AG10803 (cell line): ENCODE measurements around the gene DUSP1.

Experiments used
- DNase-seq: peaks from one replicate; pipeline ENCODE4 v3.0.0; 2010; ENCODE audit warnings: low read depth
- H3K4me3 ChIP-seq: 2 replicates; pipeline ENCODE4 v1.5.1; 2011; ENCODE audit warnings: mild to moderate bottlenecking, low read length, control low read depth
- CTCF ChIP-seq: conservative IDR thresholded peaks from 2 replicates; pipeline ENCODE4 v1.5.1; 2011; ENCODE audit warnings: mild to moderate bottlenecking, low read length, control low read depth, inconsistent platforms

Gene DUSP1

GRCh38 chr5:172763120-172763464, 7.9 kb downstream of the DUSP1 start:
- TF ChIP-seq CTCF: no peak
- H3K4me3 ChIP-seq: no peak overlapping the region
- no peak for DNase-seq

GRCh38 chr5:172762214-172763119, 8.5 kb downstream of the DUSP1 start:
- DNase-seq: no peak
- TF ChIP-seq CTCF: no peak
- no peak overlapping the region for H3K4me3 ChIP-seq

GRCh38 chr5:172760959-172761358, 10.0 kb downstream of the DUSP1 start:
- no peak for DNase-seq
- H3K4me3 ChIP-seq: no peak overlapping the region
- no peak for TF ChIP-seq CTCF

- no peak overlapping the region for H3K4me3 ChIP-seq
- TF ChIP-seq CTCF: no peak
- DNase-seq: no peak
These were observed 10.9 kb downstream of the DUSP1 start for GRCh38 chr5:172760136-172760535.

- H3K4me3 ChIP-seq: no peak overlapping the region
- DNase-seq: no peak
- no peak for TF ChIP-seq CTCF
These were observed 12.2 kb downstream of the DUSP1 start for GRCh38 chr5:172758834-172759149.

- peak; percentile 91 for DNase-seq
- H3K4me3 ChIP-seq: no peak overlapping the region
- TF ChIP-seq CTCF: peak; percentile 24; the same call in 1 of the 2 replicates
These were observed 12.7 kb downstream of the DUSP1 start for GRCh38 chr5:172758077-172758833.
